Stimulated activated CD8-positive, alpha-beta memory T cell treated with anti-CD3 and anti-CD28 coated beads, Interleukin-4, amount 100 ng/mL, for 24 hours (primary cell): Measurements from ENCODE around the gene SH2D5.
A peak's percentile ranks its signal among the peaks of the same experiment; 100 is the strongest.

Source experiments
- DNase-seq: peaks from one replicate; pipeline ENCODE4 v3.0.0-alpha.2; 2020; ENCODE audit warnings: low read depth

Gene SH2D5

DNA sequence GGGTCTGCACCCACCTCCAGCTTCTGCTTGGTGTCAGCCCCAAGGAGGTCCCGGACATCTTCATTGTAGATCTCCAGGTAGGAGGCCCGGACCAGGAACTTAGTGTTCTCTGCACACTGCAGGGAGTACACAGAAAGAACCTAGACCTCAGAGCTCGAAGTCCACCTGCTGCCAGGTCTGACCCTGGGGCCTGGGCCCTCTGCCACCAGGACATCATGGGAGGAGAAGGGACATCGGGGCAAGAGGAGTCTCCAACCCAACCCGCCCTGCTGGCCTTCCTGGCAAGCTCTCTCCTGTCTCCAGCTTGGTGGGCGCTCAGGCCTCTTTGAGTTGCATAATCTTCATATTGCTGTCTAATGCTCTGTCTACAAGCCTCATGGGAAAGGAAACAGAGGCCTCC lies 19.1 kb downstream of the SH2D5 start:
- no peak for DNase-seq

DNA sequence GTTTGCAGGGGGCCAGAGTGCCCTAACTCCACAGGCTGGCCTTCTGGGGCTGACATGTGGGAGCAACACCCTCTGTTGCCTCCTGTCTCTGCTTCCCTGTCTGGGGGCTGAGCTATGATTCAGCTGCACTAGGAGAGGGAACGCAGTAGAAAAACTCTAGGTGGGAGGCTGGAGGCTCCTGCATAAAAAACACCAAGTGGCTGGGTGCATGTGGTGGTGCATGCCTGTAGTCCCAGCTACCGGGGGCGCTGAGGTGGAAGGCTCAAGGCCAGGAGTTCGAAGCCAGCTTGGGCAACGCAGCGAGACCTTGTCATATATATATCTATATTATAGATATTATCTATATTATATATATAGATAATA lies 20.3 kb downstream of the SH2D5 start:
- no peak for DNase-seq

DNA sequence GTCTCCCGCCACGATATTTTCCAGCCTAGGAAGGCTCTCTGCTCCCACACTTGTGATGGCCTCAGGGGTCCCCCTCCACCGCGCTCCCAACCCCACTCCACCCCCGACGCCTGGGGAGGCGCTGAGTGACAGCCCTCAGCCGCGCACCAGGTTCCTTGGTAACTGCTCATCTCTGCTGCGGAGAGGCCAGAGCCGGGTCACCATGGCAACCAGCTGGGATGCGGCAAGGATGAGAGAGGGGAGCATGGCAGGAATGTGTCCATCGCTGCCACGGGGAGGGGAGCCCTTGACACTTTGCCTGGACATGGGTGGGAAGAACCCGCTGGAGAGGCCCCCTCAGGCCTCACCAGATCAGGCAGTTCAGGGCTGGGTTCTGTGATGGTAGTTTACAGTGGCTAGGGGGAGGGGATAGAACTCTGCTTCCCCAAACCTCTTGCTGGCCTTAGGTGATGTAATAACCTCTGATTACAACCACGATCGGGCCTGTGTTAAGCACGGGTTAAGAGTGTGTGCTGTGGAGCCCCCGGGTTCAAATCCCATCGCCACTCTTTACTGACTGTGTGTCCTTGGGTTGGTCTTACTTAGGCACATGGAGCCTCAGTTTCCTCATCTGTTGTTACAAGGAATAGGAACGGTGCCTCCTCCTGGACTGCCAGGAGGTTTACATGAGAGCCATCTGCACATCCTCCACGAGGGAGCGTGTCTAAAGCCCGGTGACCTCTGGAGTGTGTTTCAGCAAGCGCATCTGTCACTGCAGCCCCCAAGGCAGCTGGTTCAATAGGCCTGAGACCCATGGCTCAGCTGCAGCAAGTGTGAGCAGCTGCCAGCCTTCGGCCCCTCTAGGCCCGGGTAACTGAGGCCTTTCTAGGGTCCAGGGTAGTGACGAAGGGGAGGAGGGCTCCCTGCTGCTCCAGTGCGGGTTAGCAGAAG lies 21.0 kb downstream of the SH2D5 start:
- no peak for DNase-seq

DNA sequence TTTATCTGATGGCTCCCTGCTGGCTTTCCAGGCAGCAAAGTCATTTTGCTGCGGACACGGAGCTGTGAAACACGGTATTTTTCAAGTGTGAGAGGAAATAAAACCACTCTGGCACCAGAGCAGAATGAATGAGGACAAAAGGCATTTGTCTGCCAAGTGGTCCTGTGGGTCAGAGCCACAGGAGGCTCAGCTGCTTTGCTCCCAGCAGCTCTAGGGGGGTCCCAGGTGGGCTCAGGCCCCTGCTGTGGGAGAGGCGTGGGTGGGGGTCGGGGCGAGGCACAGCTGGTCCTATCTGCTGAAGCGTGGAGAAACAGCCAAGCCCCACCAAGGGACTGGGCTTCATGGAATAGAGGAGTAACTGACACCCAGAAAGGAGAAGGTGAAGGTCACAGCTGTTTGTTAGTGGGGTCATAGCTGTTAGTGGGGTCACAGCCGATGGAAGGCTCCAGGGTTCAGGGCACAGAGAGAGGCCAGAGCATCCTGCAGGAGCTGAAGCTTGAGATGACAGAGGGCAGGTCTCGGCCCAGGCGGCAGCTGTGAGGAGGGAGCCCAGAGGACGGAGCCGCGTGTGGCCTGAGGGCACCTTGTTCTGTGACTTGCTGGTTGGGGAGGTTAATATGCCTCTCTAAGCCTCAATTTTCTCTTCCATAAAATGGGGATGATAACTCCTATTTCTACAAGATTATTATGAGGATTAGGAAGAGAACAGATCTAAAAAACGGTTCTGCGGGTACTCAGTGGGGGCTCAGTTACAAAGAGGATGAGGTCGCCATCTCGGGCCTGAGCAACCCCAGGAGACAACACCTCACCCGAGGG lies 21.8 kb downstream of the SH2D5 start:
- no peak for DNase-seq

DNA sequence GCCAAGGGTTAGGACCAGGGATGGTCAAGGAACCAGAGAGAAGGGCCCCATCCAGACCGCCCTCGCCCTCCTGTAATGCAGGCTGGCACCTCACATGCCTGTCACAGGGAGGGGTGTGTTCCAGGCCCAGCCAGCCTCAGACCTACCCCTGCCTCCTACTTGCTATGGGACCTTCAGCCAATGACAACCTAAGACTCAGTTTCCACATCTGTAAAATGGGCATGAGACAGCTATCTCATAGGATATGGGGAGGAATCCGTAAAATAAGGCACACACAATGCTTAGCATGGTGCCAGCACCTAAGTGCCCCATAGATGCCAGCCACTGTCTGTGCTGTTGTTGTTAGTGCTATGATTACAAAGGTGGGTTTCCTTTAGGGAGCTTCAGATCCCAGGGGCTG lies 22.6 kb downstream of the SH2D5 start:
- DNase-seq, result no peak

DNA sequence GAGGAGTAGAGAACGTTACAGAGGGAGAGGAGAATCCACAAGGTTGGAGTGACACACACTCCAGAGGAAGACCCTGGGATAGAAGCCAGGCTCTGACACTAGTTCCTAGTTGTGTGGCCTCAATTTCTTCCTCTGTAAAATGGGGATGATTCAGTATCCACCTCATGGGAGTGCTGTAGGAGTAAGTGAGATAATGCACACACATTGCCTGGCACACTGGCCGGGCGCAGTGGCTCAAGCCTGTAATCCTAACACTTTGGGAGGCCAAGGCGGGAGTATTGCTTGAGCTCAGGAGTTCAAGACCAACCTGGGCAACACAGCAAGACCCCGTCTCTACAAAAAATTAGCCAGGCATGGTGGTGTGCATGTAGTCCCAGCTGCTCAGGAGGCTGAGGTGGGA lies 23.6 kb downstream of the SH2D5 start:
- no peak for DNase-seq

DNA sequence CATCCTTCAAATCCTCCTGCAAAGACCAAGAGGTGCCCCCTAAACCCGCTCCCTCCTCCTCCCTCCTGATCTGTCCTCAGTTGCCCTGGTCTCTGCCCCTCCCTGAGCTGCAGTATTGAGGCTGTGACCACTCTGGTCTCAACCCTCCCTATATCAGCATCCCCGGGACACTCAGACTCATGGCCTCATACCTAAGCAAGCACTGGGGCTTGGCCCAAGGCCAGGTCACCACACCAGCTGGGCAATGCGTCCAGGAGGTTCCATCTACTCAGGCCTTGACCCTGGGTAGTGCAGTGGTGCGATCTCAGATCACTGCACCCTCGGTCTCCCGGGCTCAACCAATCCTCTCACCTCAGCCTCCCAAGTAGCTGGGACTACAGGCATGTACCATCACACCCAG lies 24.4 kb downstream of the SH2D5 start:
- DNase-seq, result no peak

DNA sequence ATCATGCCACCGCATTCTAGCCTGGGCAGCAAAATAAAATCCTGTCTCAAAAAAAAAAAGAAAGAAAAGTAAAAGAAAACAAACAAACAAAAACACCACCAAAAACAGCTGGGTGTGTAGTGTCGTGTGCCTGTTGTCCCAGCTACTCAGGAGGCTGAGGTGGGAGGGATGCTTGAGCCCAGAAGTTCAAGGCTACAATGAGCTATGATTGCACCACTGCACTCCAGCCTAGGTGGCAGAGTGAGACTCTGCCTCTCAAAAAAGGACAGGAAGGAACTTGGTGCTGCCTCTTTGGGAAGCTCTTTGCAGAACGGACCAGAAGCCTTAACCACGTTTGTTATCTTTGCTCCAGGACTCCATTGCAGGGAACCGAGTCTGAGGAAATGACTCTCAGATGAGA lies 25.7 kb downstream of the SH2D5 start:
- no peak for DNase-seq

DNA sequence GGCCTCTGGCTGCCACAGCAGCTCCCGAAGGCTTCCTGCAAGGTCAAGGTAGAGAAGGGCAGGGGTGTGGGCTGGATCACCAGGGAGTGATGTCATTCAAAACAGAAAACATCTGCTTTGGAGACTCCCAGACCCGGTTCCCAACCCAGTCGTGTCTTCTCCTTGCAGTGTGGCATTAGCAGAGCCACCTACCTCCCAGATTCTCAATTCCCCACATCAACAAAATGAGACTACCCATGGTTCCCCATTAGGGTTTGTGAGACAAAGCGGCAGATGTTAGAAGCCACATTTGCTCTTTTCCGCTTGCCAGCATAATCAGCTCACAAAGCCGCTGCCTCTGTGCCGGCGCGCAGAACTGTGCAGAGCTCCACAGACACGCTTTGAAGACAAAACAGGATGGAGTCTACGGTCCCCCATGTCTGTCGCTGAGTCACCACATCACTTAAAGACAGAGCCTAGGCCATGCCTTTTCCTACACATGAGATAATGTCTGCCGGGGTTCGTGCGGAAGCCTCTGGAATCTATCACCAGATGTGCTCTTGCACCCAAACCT lies 27.2 kb downstream of the SH2D5 start:
- DNase-seq, result no peak

DNA sequence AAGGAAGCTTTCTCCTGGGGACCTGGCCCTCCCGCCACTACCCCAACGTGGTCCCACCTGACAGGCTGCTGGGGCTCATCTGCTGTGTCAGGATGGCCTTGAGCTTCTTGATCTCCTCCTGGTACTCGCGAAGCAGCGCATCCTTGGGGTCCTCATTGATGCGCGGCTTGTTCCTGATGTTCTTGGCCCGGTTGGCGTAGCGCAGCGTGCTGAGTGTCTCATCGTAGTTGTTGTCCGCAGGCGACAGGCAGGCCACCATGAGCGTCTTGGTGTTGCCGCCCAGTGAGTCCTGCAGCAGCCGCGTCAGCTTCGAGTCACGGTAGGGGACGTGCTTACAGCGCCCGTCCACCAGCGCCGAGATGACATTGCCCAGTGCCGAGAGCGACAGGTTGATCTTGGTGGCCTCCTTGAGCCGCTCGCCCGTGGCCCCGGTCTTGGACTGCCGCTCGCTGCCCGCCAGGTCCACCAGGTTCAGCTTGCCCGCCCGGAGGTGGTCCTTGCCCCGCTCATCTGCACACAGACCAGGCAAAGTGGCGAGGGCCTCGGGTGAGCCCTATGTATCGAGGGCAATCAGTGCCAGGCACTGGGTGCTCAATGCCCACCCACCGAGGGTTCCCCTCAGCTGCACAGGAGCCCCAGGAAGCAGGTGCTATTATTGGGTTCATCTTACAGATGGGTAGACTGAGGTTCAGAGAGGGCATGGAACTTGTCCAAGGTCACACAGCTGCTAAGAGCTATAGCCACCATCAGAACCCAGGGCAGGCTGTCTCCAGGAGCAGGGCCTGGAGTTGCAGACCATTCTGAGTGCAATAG lies 27.9 kb downstream of the SH2D5 start:
- no peak for DNase-seq

DNA sequence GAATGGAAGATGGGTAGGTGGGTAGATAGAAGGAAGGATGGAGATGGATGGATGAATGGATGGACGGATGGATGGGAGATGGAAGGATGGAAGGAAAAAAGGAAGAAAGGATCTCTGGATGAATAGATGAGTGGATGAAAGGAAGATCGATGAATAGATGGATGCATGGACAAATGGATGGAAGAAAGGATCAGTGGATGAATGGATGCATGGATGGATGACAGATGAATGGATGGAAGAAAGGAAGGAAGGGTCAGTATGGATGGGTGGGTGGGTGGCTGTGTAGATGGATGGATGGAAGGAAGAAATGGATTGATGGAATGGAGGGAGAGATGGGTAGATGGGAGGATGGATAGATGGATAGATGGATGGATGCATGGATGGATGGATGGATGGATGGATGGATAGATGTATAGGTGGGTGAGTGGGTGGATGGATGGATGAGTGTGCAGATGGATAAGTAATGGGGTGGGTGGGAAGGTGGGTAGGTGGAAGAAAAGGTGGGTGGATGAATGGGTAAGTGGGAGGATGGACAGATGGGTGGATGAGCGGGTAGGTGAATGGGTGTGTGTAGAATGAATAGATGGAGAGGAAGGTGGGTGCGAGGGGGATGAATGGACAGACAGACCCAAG lies 29.3 kb downstream of the SH2D5 start:
- no peak for DNase-seq

DNA sequence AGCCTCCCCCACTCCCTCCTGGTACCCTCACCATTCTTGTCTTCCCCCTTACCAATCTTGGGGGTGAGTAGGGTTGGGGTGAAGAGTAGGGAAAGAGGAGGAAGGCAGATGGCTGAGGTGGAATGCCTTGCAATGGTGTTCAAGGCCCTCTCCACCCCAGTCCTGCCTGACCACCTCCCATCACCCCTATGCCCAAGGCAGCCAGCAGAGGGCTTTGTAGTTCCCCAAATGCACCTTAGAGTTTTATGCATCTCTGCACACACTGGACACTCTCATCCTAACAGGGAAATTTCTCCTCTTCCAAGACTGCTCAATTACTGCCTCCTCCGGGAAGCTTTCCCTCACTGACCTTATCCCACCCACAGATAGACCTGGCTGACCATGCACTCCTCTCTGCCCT lies 30.1 kb downstream of the SH2D5 start:
- DNase-seq, result no peak

DNA sequence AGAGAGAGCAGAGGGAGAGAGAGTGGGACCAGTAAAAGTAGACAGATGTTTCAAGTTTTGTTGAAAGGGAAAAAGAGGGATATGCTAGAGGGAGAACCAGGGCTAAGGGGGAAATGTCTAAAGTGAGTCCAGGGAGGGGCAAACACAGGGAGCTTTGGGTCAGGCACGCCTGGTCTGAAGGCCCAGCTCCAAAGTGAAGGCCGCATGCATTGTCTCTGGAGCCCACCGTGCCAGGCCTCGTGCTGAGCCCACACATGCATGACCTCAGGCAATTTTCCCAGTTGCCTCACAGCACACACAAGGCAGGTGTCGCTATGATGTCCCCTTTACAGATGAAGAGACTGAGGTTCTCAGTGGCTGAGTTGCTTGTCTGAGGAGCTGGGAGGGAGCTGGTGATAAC lies 30.7 kb downstream of the SH2D5 start:
- DNase-seq, result no peak

DNA sequence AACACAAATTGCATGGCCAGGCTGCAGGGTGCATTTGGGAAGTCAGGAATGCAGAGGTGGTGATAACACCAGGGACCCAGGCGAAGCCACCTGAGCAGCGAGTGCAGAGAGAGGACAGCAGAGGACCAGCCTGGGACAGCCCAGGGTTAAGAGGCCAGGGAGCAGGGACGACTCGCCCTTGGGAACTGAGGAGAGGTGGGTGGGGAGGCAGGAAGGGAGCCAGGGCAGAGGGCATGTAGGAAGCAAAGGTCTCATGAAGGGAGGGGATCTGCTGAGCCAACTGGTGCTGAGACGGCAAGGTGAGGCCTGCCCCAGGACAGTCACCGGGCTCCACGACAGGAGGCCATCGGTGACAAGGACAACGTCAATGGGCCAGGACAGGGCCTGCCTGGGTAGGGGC lies 31.1 kb downstream of the SH2D5 start:
- no peak for DNase-seq

DNA sequence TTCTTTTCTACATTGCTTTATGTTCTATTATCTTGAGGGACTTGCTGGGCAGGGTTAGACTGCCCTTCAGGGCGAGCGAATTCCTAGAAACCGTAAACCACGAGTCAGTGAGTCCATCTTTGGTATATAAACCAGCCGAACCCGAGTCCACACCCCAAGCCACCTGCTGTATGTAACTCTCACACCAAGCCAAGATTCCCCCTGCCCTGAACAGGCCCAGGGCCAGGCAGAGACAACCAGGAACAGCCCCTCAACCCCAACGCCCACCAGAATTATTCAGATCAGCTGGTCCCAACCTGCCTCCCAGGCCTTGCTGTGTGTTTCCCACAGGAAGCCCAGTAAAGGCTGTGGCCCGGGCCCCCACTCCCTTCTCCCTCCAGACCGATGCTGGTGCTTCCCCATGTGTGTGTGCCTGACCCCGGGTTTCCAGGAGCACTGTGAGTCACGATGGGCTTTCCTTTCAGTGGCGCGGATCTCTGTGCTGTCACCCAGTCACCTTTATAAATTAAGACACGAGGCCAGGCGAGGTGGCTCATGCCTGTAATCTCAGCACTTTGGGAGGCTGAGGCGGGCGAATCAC lies 31.8 kb downstream of the SH2D5 start:
- DNase-seq, result no peak

DNA sequence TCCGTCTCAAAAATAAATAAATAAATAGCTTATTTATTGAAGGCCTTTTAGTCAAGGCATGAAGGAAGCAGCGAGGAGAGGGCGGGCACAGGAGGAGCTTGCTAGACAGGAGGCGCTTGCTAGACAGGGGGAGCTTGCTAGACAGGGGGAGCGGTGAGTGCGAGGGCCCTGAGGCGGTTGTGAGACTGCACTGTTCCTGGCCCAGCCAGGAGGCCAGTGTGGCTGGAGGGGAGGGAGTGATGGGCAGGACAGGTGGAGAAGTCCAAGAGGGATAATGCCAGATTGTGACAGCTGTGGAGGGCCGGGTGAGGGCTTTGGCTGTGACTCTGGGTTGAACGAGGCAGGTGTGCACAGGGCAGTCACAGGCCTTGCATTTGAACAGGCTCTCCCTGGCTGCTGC lies 32.9 kb downstream of the SH2D5 start:
- no peak for DNase-seq

DNA sequence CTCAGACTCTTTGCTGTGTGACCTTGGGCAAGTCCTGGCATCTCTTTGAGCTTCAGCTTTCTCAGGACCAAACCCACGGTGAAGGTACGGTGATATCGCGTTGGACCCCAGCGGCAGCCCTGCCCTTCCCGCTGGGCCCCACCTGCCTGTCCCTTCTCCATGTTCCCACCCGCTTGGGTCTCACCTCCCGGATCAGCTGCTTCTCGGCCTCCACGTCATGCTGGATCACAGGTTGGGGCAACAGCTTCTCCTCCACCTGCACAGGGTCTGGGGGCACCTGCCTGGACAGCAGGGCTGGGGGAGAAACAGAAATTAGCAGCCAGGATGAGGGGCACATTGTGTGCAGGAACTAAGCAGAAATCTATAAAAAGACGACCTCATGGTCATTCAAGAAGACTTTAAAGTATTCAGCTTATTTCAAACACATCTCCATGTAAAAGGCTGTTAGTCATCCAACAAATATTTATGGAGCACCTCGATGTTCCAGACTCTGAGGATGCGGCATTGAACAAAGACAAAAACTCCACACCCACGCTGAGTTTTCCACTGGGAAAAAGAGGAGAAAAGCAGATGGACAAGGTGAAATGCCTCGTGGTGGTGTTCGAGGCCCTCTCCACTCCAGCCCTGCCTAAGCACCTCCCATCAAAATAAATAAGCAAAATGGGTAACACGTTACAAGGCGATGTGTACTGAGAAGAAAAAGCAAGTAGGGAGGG lies 34.1 kb downstream of the SH2D5 start:
- DNase-seq, result no peak

DNA sequence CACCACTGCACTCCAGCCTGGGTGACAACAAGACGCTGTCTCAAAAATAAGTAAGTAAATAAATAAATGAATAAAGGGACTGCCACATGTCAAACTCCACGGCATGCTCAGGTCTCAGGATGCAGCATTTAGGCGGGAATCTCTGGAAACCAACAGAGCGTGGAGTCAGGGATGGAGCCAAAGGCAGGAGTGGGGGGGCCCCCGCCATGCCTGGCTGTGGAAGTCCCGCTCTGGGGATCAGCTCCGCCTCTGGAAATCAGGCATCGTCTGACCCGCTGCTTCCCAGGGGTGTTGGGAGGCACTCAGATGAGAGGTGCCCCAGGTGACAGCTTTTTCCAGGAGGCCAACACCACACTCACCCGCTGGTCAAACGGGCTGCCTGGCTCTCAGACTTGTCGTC lies 34.9 kb downstream of the SH2D5 start:
- DNase-seq, result no peak

DNA sequence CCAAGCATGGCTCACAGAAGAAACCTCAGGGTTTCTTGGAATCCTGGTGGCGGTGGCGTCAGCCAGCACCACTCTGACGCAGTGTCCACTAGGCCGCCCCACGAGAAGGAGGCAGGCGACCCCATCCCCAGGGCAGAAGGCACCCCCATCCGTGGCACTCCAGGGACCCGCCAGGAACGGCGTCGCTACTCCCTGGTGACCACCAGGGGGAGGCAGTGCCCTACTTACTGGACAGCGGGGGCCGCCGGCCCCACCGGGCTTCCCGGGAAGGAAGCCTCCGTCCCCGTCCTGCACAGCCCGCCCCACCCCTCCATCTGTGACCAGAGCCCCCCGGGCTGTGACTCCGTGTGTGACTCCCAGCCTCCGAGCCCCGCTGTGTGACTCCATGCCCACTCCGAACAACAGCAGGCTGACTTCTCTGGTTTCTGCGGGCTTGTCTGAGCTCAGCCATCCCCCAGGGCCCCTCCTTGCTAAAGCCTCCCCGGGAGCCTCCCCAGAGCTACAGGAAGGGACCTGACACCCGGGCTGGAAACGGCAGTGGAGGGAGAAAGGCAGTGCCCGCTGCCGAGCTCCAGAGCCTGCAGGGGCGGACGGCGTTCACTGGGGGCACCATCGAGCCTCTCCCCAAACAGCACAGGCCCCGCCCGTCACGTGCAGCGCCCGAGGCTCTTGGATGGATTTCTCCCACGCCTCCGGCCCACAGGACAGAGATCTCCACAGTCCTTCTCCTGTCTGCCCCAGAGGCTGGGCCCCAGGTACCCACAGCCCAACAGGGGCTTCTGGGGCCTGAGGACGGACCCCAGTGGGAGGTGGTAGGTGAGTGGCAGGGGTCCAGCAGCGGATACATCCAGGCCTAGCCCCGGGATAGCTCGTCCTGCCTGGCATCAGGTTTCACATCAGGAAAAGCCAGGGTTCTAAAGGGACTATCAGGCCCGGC lies 35.8 kb downstream of the SH2D5 start:
- peak; percentile 56 for DNase-seq

DNA sequence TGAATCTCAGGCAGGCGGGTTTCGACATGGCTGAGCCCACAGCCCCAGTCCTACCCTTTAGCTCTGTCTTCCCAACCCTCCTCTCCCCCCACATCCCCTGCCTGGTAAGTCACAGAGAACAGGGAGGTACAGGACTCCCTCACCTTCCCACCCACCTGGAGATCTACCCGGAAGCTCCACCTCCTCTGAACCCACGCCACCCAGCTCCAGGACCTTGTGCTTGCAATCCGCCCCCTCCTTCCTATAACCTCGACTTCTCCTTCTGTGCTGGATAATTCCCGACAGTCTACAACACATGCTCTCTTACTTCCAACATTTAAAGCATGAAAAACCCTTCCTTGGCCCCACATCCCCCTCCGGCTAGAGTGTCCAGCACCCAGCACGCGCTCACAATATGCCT lies 37.0 kb downstream of the SH2D5 start:
- no peak for DNase-seq
